Upper lobe of left lung (tissue), 6 donors: ENCODE data around the gene GFAP. TPM values are rescaled to one million over a fixed set of nuclear protein-coding genes. Genes with fewer than 3 reads are reported as not detected.

Experiments used
- ATAC-seq, 2 donors: fragments of 200-7000 bp; cut with Tn5 transposase; one replicate each; pipeline ENCODE4 v1.9.1; 2022; ENCODE audit warnings: mild to moderate bottlenecking in 2 of 2, moderate library complexity in 2 of 2; ENCODE audit not compliant: low FRiP score in 2 of 2
- DNase-seq, 2 donors: peaks; one replicate each; pipeline ENCODE4 v3.0.0-alpha.2; 2019 to 2020
- H3K27ac ChIP-seq, 4 donors: fragments of 200-600 bp; sonication (generic); one replicate each; pipeline ENCODE4 v1.5.1; 2016 to 2019
- H3K27me3 ChIP-seq, 4 donors: fragments of 200-600 bp; sonication (generic); one replicate each; pipeline ENCODE4 v1.5.1; 2017 to 2019
- H3K36me3 ChIP-seq, 4 donors: fragments of 200-600 bp; sonication (generic); one replicate each; pipeline ENCODE4 v1.5.1; 2016 to 2019
- H3K4me1 ChIP-seq, 4 donors: fragments of 200-600 bp; sonication (generic); one replicate each; pipeline ENCODE4 v1.5.1; 2018 to 2019
- H3K4me3 ChIP-seq, 4 donors: fragments of 200-600 bp; sonication (generic); one replicate each; pipeline ENCODE4 v1.5.1; 2017 to 2019; ENCODE audit warnings: mild to moderate bottlenecking in 2 of 4, moderate library complexity in 1 of 4
- H3K9me3 ChIP-seq, 4 donors: fragments of 200-600 bp; sonication (generic); one replicate each; pipeline ENCODE4 v1.5.1; 2018 to 2019
- EP300 ChIP-seq, 4 donors: sonication (generic); formaldehyde crosslinking; IDR thresholded peaks; one replicate each; pipeline ENCODE4 v1.5.1; 2017; ENCODE audit warnings: antibody characterized with exemption in 4 of 4, control low read depth in 2 of 4
- POLR2A ChIP-seq, 4 donors: fragments of 450-650 bp; IDR thresholded peaks; one replicate each; pipeline ENCODE4 v1.5.1; 2016 to 2017; ENCODE audit warnings: antibody characterized with exemption in 4 of 4, mild to moderate bottlenecking in 2 of 4
- POLR2AphosphoS5 ChIP-seq, 2 donors: sonication (generic); formaldehyde crosslinking; IDR thresholded peaks; one replicate each; pipeline ENCODE4 v1.5.1; 2017; ENCODE audit warnings: antibody characterized with exemption in 2 of 2
- WGBS, 2 donors: methylation state at CpG; one replicate each; pipeline ENCODE4 v1.1.5; 2017 to 2018; 5-methylcytosine and 5-hydroxymethylcytosine counted together
- total RNA-seq, 6 donors: library from RNA; depleted of rRNA in 4 of 6; stranded (reverse); fragments of >200 nt in 4 of 6; gene quantifications; one replicate each; pipeline versions ENCODE4 v1.1.0 to v1.2.1, GENCODE V29; 2016 to 2021
- TF ChIP-seq, protein P1 (sequence below), 6 experiments: fragments of 450-650 bp in 4 of 6; fragments of 200-600 bp in 2 of 6; sonication (generic) in 2 of 6; IDR thresholded peaks; one replicate each; pipeline ENCODE4 v1.5.1; 2016 to 2019; ENCODE audit warnings: antibody characterized with exemption in 6 of 6
- donor health status: DM: no; HTN: no; CAD: no; lungs with moderate emphysema.
- donor health status: DM: no; HTN: yes; CAD: no; lungs with severe emphysema.

Gene GFAP
- total RNA-seq, 6 donors from 2014 or later: not detected

DNA sequence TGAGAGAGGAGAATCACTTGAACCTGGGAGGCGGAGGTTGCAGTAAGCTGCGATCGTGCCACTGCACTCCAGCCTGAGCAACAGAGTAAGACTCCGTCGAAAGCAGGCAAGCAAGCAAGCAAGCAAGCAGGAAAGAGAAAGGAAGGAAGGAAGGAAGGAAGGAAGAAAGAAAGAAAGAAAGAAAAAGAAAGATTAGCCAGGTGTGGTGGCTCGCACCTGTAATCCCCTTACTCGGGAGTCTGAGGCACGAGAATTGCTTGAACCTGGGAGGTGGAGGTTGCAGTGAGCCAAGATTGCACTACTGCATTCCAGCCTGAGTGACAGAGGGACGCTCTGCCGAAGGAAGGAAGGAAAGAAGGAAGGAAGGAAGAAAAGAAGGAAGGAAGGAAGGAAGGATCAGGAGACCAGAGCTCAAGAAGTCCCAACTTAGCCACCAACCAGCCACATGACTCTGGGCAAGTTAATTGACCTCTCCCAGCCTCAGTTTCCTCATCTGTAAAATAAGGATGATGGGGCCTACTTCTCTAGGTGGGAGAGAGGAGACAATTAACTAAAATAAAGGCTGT lies 6.5 kb downstream of the GFAP start:
- Histone ChIP-seq H3K36me3 (no peaks in the 10 kb centered on the region), H3K27me3 (peaks cover 0 to 7% (median 3%) of the 10 kb centered on the region in 4 donors), H3K4me3 (no peak overlapping the region), H3K9me3 (no peaks in the 10 kb centered on the region), H3K27ac (no peak overlapping the region), H3K4me1 (peaks cover 9 to 16% (median 11%) of the 10 kb centered on the region in 4 donors)
- ATAC-seq (no peak), DNase-seq (no peak)
- TF ChIP-seq, protein P1, sequence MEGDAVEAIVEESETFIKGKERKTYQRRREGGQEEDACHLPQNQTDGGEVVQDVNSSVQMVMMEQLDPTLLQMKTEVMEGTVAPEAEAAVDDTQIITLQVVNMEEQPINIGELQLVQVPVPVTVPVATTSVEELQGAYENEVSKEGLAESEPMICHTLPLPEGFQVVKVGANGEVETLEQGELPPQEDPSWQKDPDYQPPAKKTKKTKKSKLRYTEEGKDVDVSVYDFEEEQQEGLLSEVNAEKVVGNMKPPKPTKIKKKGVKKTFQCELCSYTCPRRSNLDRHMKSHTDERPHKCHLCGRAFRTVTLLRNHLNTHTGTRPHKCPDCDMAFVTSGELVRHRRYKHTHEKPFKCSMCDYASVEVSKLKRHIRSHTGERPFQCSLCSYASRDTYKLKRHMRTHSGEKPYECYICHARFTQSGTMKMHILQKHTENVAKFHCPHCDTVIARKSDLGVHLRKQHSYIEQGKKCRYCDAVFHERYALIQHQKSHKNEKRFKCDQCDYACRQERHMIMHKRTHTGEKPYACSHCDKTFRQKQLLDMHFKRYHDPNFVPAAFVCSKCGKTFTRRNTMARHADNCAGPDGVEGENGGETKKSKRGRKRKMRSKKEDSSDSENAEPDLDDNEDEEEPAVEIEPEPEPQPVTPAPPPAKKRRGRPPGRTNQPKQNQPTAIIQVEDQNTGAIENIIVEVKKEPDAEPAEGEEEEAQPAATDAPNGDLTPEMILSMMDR (IDR thresholded peaks at IDR 0.05): no peak
- TF ChIP-seq POLR2AphosphoS5 (IDR thresholded peaks at IDR 0.05) (no peak), POLR2A (IDR thresholded peaks at IDR 0.05) (no peak), EP300 (IDR thresholded peaks at IDR 0.05) (no peak)
- 83 to 84% methylated on average over 10 of the region's 10 CpGs for WGBS, 2 donors

DNA sequence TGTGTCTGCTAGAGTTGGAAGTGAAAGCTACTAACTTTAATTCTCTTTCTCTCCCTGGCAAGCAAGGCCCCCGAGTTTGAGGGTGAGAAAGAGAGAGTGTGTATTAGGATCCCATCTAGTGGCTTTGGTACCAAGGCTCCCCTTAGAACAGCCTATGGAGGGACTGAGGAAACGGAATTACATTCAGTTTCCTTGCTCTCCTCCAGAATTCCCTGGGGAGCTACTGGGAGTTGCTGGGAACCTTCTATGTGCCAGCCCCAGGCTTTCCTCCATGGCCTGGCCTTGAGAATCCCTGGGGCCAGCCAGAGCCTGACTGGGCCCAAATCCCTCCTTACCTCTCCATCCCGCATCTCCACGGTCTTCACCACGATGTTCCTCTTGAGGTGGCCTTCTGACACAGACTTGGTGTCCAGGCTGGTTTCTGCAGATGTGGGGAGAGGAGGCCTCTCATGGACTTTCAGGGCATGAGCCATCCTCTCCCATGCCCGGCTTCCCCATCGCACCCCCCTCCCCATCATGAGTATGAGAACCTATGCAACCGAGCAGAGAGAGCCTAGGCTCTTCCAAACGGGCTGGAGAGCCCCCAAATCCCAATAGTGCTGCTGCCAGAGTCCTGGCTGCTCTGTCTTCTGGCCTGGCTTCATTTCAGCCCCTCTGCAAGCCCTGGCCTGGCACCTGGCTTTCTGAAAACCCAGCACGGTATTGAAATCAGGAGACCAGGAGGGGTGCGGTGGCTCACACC lies 7.4 kb downstream of the GFAP start:
- WGBS, 2 donors: 87 to 98% methylated on average over 5 to 11 of the region's 11 CpGs
- Histone ChIP-seq H3K27me3 (peaks cover 0 to 7% (median 3%) of the 10 kb centered on the region in 4 donors), H3K9me3 (no peaks in the 10 kb centered on the region), H3K36me3 (no peaks in the 10 kb centered on the region), H3K27ac (no peak overlapping the region), H3K4me3 (no peak overlapping the region), H3K4me1 (peaks cover 9 to 16% (median 11%) of the 10 kb centered on the region in 4 donors)
- no peak for DNase-seq
- TF ChIP-seq POLR2AphosphoS5 (IDR thresholded peaks at IDR 0.05) (no peak), EP300 (IDR thresholded peaks at IDR 0.05) (no peak), POLR2A (IDR thresholded peaks at IDR 0.05) (no peak)
- TF ChIP-seq, protein P1 (IDR thresholded peaks at IDR 0.05): no peak
- no peak for ATAC-seq

DNA sequence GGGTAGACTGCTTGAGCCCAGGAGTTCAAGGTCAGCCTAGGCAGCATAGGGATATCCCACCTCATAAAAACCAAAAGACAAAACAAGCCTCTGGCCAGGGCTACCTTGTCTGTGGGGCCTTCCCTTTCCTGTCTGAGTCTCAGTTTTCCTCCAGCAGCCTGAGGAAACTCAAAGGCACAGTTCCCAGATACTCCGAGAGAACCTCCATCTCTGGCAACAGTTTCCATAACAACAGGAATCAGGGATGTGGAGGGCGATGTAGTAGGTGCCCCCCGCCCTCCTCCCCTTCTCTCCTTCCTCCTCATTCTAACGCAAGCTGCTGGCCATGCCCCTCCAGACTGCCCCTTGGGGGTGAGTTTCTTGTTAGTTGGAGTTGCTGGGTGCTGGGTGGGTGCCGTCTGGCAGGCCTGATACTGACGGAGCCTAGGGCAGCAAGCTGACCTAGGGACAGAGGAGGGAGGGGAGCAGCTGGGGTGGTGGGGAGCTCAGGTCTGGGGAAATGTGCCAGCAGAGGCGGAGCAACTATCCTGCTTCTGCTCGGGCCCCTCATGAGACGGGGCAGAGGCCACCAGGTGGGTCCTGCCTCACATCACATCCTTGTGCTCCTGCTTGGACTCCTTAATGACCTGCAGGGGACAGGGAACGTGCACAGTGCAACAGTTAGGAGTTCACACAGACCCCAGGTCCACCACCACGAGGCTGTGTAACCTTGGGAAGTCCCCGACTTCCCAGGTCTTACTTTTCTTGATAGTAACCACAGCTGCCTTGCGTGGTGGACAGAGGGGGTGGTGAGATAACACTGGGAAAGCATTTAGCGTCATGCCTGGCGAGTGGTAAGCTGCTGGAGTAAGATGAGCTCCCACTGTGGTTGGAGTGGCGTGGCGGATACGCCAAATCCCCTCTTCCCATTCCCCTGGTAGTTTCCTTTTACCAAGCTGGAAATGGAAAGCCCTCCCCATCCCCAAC lies 8.3 kb downstream of the GFAP start:
- no peaks in the 10 kb centered on the region for H3K9me3 ChIP-seq

DNA sequence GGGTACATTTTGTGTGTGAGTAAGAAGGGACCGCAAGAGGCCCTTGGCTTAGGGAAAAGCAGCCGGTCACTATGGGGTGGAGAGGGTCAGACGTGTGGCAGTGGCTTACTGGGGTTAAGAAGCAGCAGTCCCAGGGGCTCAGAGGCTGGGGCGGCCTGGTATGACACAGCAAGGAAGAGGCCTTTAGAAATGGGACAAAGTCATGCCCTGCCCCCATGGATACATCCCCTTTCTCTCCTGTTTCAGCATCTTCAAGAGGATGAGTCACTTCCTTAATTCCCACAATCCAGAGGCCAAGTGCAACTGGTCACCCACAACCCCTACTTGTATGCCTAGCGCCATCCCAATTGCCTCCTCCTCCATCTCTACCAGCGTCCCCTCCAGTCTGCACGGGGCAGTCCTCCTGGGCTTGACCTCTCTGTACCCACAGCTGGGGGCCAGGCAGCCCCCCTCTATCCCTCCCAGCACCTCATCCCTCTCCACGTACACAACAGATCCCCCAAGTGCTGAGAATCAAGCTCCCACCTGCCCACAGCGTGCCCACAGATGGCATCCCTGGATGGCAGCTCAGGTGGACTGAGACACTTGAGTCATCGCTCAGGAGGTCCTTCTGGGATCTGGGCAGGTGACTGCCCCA lies 9.2 kb downstream of the GFAP start:
- H3K27ac ChIP-seq: no peak overlapping the region
- WGBS, 2 donors: 68 to 73% methylated on average over 9 to 10 of the region's 10 CpGs
- H3K9me3 ChIP-seq: no peaks in the 10 kb centered on the region
- peak in 1 of 2 donors; percentile 48 for ATAC-seq
- H3K4me1 ChIP-seq: peaks cover 3 to 11% (median 4%) of the 10 kb centered on the region in 4 donors
- TF ChIP-seq EP300 (IDR thresholded peaks at IDR 0.05): no peak
- TF ChIP-seq, protein P1 (IDR thresholded peaks at IDR 0.05): no peak
- no peak for TF ChIP-seq POLR2A (IDR thresholded peaks at IDR 0.05)
- peak in 1 of 2 donors; percentile 21 for TF ChIP-seq POLR2AphosphoS5 (IDR thresholded peaks at IDR 0.05)
- no peaks in the 10 kb centered on the region for H3K27me3 ChIP-seq
- no peaks in the 10 kb centered on the region for H3K36me3 ChIP-seq
- DNase-seq: peak in 1 of 2 donors; percentile 51
- H3K4me3 ChIP-seq: no peak overlapping the region

More for the DNA sequence above, 8.3 kb downstream of the GFAP start:
- H3K4me3 ChIP-seq: no peak overlapping the region
- H3K27ac ChIP-seq: no peak overlapping the region
- no peak for ATAC-seq
- 67 to 74% methylated on average over 8 to 18 of the region's 18 CpGs for WGBS, 2 donors
- no peaks in the 10 kb centered on the region for H3K36me3 ChIP-seq
- TF ChIP-seq EP300 (IDR thresholded peaks at IDR 0.05): no peak
- TF ChIP-seq, protein P1 (IDR thresholded peaks at IDR 0.05): no peak
- TF ChIP-seq POLR2AphosphoS5 (IDR thresholded peaks at IDR 0.05): no peak
- TF ChIP-seq POLR2A (IDR thresholded peaks at IDR 0.05): no peak
- peaks cover 0 to 7% (median 1%) of the 10 kb centered on the region in 4 donors for H3K27me3 ChIP-seq
- H3K4me1 ChIP-seq: peaks cover 9 to 16% (median 11%) of the 10 kb centered on the region in 4 donors
- no peak for DNase-seq
